ENCODE data around the gene LGR4. TPM values are rescaled to one million over a fixed set of nuclear protein-coding genes. Genes with fewer than 3 reads are reported as not detected.
"Not testable (repeated sequence)": the region's sequence is repeated elsewhere in the genome, so short reads cannot be mapped to it uniquely, and the experiment has no call there.

The LGR4 gene
- total RNA-seq, 4 donors from 2014 or later, result 29.7 to 134 (median 119) TPM

GRCh38 chr11:27329867-27330632 lies 142.5 kb downstream of the LGR4 start:
- DNase-seq, result no peak
- Histone ChIP-seq H3K9me3 (no peaks in the 10 kb centered on the region), H3K27ac (no peak overlapping the region), H3K36me3 (no peaks in the 10 kb centered on the region), H3K27me3 (no peaks in the 10 kb centered on the region), H3K4me1 (no peaks in the 10 kb centered on the region), H3K4me3 (no peak overlapping the region)
- TF ChIP-seq POLR2A (IDR thresholded peaks at IDR 0.05) (no peak), CTCF (IDR thresholded peaks at IDR 0.05) (no peak)

GRCh38 chr11:27328614-27329013 lies 144.0 kb downstream of the LGR4 start:
- no peak for DNase-seq
- Histone ChIP-seq H3K4me1 (no peaks in the 10 kb centered on the region), H3K27ac (no peak overlapping the region), H3K36me3 (no peaks in the 10 kb centered on the region), H3K4me3 (no peak overlapping the region), H3K9me3 (no peaks in the 10 kb centered on the region), H3K27me3 (no peaks in the 10 kb centered on the region)
- TF ChIP-seq CTCF (IDR thresholded peaks at IDR 0.05), result no peak
- TF ChIP-seq POLR2A (IDR thresholded peaks at IDR 0.05), result no peak

DNA sequence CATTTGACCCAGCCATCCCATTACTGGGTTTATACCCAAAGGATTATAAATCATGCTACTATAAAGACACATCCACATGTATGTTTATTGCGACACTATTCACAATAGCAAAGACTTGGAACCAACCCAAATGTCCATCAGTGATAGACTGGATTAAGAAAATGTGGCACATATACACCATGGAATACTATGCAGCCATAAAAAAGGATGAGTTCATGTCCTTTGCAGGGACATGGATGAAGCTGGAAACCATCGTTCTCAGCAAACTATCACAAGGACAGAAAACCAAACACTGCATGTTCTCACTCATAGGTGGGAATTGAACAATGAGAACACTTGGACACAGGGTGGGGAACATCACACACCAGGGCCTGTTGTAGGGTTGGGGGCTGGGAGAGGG lies 145.5 kb downstream of the LGR4 start:
- H3K4me1 ChIP-seq, H3K4me3 ChIP-seq, DNase-seq, H3K36me3 ChIP-seq, H3K27me3 ChIP-seq, H3K27ac ChIP-seq, H3K9me3 ChIP-seq: not testable (repeated sequence)

DNA sequence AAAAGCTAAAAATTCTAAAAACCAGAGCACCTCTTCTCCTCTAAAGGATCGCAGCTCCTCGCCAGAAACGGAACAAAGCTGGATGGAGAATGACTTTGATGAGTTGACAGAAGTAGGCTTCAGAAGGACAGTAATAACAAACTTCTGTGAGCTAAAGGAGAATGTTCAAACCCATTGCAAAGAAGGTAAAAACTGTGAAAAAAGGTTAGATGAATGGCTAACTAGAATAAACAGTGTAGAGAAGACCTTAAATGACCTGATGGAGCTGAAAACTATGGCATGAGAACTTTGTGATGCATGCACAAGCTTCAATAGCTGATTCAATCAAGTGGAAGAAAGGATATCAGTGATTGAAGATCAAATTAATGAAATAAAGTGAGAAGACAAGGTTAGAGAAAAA lies 150.4 kb downstream of the LGR4 start:
- not testable (repeated sequence) for H3K4me3 ChIP-seq, H3K27ac ChIP-seq, DNase-seq, H3K36me3 ChIP-seq, H3K9me3 ChIP-seq, H3K27me3 ChIP-seq, H3K4me1 ChIP-seq

GRCh38 chr11:27321340-27321739 lies 151.2 kb downstream of the LGR4 start:
- H3K4me1 ChIP-seq, H3K27me3 ChIP-seq, H3K9me3 ChIP-seq, H3K27ac ChIP-seq, H3K4me3 ChIP-seq, H3K36me3 ChIP-seq, DNase-seq: not testable (repeated sequence)

- DNase-seq, result no peak
- Histone ChIP-seq H3K36me3 (no peaks in the 10 kb centered on the region), H3K27ac (no peak overlapping the region), H3K9me3 (no peaks in the 10 kb centered on the region), H3K4me1 (no peaks in the 10 kb centered on the region), H3K4me3 (no peak overlapping the region), H3K27me3 (no peaks in the 10 kb centered on the region)
- TF ChIP-seq POLR2A (IDR thresholded peaks at IDR 0.05) (no peak), CTCF (IDR thresholded peaks at IDR 0.05) (no peak)
Observed at GRCh38 chr11:27319072-27319471, 153.5 kb downstream of the LGR4 start.

DNA sequence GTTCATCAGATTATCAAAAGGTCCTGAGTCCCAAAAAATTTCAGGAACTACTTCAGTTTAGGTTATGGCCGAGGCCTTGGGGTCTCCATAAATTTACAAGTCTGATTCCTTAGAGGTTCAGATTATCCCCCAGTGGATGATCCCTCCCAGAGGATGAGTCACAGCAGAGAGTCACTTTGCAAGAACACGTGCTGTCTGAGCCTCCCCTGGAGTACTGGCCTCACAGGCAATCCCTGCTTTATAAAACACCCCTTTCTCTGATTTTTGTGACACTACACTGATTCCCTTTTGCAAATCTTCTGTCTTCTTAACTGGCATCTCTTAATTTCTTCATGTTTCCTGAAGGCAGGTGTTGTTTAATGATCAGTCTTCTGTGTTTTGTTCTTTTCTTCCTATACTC lies 154.8 kb downstream of the LGR4 start:
- H3K36me3 ChIP-seq, result no peaks in the 10 kb centered on the region
- TF ChIP-seq POLR2A (IDR thresholded peaks at IDR 0.05) (no peak), CTCF (IDR thresholded peaks at IDR 0.05) (no peak)
- no peaks in the 10 kb centered on the region for H3K4me1 ChIP-seq
- no peak overlapping the region for H3K27ac ChIP-seq
- H3K9me3 ChIP-seq, result no peaks in the 10 kb centered on the region
- no peak for DNase-seq
- no peaks in the 10 kb centered on the region for H3K27me3 ChIP-seq
- H3K4me3 ChIP-seq, result no peak overlapping the region

Small RNAs within 50 kb of the gene (small RNA-seq; reads per million reads assigned to genes)
- 0 reads per million in 2 donors for gene AC100771.1
- gene MIR8087, result 0 reads per million in 2 donors
- 0 reads per million in 2 donors for gene RNA5SP339

Other genes with a start within 250 kb of the LGR4 start
- gene CCDC34, start 109.6 kb downstream of the LGR4 start, total RNA-seq, result 1 to 10 TPM in 3 of 4 donors, not detected in 1; 2.6 to 4.8 (median 3.9) TPM
- 10 to 100 TPM; 26.4 to 41.2 (median 34.6) TPM for gene LIN7C, start 34.0 kb upstream of the LGR4 start, total RNA-seq
- gene BDNF, start 227.7 kb upstream of the LGR4 start, total RNA-seq, result 1 to 10 TPM in 1 of 4 donors, under 1 TPM in 1, not detected in 2; 0.53 to 1.3 TPM

Measured in Peyer's patch (tissue), 4 donors.